ENCODE measurements around the gene TNFRSF1A.

TNFRSF1A gene

DNA sequence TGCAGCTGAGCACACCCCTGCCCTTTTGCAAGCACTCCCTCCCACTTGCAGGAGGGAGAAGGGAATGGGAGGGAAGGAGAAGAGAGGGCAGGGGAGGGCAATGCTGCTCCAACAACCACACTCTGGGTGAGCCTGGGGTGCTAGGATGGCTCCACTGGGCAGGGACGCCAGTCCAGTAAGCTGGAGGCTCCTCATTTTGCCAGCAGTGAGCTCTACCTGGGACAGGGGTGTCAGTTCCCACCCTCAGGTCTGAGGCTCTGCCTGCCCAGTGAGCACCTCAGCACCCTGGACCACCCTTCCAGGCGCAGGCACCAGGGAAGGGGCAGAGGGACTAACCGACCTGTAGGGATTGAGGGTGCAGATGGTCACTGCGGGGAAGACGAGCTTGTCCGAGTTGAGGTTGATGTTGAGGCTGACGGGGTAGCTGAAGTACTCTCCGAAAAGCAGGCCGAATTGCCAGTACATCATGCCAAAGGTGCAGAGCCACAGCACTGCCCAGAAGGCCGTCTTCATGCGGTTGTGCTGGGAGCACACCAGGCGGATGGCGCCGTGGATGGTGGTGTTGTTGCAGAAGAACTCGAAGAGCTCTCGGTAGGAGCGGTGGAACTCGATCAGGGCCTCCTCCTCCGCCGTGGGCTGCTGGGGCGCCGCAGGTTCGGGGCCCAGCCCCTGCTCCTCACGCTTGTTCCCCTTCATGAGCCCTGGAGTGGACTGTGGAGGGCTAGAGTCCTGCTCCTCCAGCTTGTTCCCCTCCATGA lies 32.3 kb upstream of the TNFRSF1A start:
- DNase-seq: no peak

DNA sequence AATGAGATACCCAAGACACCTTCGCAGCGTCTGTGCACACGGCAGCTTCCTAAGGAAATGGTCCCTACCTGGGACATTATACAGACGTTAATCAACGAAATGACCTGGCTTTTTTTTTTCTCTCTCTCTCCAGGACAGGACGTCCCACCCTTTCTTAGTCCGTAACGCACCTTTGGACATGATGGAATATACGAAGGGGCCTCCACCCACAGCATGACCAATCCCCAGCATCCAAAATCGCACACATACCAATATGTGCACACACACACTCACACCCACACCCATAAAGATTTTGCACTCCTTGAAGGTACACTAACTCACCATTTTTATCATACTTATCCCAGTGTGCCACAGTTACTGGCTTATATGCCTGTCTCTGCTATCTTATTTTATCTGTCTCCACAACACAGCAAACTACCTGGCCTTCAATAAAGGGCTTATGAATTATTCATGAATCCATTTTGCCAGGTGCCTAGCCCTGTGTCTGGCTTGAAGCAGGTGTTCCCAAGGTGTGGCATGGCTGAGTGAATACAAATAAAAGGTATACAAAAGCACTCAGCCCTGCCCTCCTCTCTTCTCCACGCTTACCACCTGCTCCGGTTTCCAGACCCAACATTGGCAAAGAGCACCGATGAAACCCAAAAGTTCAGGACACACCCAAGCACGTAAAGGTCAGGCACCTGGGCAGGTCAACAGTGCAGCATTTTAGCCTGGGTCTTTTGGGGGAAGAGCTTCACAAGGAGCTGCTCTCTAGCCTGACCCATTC lies 31.3 kb upstream of the TNFRSF1A start:
- DNase-seq: no peak

GRCh38 chr12:6372403-6373003 lies 30.6 kb upstream of the TNFRSF1A start:
- no peak for DNase-seq

- DNase-seq: no peak
Observed at GRCh38 chr12:6370994-6371754, 29.3 kb upstream of the TNFRSF1A start.

GRCh38 chr12:6370576-6370935 lies 28.7 kb upstream of the TNFRSF1A start:
- no peak for DNase-seq

GRCh38 chr12:6369916-6370575 lies 28.2 kb upstream of the TNFRSF1A start:
- no peak for DNase-seq

DNA sequence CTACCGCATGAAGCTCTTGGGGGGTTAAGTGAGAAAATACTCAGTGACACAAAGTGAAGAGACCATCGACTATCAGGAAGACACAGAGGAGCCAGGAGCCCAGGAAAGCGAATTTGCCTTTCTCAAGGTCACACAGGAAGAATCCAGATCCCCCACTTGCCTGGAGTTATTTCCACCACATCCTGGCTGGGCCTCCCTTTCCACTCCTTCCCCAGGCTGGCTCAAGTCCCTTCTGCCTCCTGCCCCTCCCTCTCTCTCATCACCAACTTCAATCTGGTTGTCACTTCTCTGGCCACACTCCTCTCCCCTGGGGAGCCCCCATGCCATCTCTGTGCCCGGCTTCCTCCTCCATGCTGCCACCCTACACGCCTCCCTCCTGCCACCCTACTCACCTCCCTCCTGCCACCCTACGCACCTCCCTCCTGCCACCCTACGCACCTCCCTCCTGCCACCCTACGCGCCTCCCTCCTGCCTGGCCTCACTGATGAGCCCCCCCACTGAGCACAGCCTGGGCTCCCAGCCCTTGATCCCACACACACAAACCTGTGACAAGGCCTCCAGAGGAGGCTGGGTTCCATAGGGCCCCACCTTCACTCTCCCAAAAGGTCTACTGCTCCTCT lies 27.1 kb upstream of the TNFRSF1A start:
- no peak for DNase-seq

DNA sequence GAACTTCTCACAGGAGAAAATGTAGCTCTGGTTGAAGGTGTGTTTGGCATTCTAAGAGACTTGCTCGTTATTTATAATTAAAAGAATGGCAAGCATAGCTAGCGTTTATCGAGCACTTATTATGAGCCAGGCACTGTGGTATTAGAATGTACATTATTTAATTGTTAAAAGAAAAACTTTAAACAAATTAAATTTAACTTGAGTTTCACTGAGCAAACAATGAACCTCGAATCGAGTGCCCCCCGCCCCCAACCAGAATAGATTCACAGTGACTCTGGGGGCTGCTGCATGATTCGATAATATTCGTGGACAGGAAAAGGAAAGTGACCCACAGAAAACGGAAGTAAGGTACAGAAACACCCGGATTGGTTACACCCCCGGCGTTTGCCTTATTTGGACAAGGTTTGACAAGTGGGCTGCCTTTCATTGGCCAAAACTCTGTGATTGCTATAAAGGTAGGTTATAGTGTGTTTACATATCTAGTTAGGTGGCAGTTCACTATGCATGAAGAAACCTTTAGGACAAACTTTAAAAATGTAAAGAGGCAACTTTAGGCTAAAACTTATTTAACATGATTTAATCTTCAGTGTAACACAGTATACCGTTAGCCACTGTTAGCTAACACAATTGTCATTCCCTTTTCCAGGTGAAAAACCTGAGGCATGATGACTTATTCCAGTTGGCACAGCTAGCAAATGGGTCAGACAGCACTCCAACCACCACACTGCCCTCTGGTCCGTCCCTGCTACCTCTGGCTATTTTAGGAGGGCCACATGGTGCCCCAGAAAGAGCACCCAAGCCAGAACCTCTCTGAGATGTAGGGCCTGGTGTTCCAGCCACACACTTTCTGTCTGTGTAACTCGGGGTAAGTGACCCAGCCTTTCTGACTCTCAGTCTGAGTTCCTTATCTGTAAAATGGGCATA lies 26.4 kb upstream of the TNFRSF1A start:
- peak; percentile 37 for DNase-seq

DNA sequence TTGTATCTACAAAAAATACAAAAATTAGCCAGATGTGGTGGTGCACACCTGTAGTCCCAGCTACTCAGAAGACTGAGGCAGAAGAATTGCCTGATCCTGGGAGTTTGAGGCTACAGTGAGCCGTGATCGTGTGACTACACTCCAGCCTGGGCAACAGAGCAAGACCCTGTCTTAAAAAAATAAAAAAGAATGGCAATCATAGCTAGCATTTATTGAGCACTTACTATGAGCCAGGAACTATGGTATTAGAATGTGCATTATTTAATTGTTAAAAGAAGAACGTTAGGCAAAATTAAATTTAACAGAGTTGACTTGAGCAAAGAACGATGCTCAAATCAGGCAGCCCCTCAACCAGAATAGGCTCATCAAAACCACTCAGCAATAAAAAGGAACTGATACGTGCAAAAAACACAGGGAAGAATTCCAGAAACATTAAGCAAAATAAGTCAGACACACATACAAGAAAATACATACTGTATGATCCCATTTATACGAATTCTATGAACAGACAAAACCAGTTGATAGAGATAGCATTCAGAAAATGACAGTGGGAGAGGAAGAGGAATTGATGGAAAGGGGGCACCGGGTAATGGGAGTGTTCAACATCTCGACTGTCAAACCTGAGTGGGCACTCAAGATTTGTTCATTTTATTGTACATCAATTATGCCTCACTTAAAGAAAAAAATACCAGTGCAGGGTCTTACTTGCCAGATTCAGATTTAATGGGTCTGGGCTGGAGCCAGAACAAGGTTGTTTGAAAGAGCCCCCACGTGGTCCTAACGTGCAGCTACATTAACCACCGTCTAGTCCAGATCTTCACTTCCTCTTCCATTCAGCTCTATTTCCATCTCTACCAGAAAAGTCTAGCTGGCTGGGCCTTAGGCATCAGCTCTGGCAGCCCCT lies 25.4 kb upstream of the TNFRSF1A start:
- DNase-seq: peak; percentile 57

DNA sequence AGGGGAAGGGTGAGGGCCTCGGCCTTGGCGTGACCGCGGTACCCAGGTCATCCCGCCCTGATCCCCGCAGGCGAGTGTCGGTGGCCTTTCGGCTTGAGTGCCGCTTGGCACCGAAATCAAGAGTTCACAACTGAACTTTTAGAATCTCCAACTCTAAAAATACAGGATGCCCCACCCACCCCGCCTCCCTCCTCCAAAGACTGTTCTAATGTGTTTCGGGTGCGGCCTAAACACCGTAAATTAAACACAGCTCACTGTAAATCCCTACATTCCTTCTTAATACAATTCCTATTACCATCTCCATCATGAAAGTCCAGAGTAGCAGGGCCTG lies 22.1 kb upstream of the TNFRSF1A start:
- DNase-seq: no peak

GRCh38 chr12:6363330-6364043 lies 21.6 kb upstream of the TNFRSF1A start:
- DNase-seq: peak; percentile 55

- DNase-seq: no peak
Observed at GRCh38 chr12:6363010-6363329, 21.1 kb upstream of the TNFRSF1A start.

DNA sequence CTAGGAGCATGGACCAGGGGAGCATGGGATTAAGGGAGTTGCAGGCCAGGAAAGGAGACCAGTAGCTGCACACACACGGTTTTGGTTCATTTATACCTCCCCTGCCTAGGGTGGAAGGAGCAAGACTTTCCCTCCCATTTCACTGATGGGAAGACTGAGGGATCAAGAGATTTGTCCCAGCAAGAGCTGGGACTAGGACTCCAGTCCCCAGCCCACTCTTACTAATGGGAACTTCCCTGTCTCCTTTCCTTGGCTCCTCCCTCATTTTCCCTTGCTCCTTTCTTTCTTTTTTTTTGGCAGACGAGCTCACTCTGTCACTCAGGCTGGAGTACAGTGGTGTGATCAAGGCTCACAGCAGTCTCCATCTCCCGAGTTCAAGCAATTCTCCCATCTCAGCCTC lies 20.5 kb upstream of the TNFRSF1A start:
- no peak for DNase-seq

GRCh38 chr12:6361834-6362233 lies 20.0 kb upstream of the TNFRSF1A start:
- DNase-seq: no peak

DNA sequence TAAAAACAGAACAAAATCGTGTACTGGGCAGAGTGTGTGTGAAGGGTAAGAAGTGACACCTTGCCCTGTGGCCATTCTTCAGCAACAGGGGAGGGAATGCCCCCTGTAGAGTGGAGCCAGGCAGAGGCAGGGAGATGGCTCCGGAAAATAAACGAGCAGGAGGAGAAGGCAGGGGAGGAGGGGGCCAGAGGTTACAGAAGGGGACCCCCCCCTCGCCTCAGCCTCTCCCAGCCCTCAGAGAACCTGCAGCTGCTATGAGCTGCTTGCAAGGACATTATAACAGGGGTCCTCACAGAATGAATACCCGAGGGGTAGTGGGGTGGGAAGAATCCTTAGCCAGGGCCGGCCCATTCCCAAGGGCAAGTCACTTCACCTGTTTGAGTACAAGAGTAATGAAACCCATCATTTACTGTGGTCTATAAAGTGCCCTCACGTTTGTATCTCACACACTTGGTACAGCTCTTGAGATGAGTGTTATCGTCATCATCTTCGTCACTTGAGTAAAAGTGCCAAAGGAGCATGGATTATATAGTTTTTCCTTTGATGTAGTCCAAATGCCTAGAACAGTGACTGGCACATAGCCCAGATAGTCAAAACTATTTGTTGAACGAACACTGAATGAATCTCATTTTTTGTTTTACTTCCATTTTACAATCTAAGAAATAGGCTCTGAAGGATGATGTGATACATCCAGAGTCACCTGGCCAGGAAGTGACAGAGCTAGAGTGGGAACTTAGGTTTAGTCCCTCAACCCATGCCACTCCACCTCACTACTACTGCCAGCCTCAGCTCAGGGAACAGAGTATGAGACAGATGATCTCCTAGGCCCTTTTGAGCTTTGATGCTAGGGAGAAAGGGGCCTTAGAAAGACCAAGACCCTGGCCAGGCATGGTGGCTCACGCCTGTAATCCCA lies 19.0 kb upstream of the TNFRSF1A start:
- no peak for DNase-seq

DNA sequence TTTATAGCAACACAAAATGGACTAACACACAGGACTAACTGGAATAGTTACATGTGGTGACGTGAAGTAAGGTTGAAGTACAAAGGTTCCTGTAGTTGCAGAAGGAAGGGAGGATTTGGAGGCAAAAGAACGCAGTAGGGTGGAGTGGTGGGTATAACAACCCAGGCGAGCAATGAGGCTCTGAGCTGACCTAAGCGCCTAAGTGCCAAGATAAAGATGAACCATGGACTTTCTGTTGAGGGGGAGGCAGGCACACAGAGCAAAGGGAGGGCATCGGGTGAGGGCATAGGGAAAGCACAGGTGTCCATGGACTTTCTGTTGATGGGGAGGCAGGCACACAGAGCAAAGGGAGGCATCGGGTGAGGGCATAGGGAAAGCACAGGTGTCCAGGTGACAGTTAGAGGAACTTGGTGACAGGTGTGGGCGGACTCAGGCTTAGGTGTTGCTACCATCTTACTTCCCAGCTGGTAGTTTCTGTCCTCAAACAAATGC lies 18.2 kb upstream of the TNFRSF1A start:
- no peak for DNase-seq

DNA sequence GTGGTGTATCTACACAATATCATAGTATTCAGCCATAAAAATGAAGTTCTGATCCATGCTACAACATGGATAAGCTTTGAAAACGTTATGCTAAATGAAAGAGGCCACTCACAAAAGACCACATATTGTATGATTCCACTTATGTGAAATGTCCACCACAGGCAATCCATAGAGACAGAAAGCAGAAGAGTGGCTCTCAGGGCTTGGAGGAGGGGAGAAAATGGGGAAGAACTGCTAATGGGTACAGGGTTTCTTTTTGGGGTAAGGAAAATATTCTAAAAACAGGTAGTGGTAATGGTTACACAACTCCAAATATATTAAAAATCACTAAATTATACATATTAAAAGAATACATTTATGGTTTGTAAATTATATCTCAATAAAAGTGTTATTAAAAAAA lies 17.0 kb upstream of the TNFRSF1A start:
- DNase-seq: no peak

- DNase-seq: no peak
Observed at GRCh38 chr12:6356374-6356820, 14.5 kb upstream of the TNFRSF1A start.

All from CD4-positive, alpha-beta T cell treated with Interleukin-4 for 4 hours (primary cell).